CD4-positive, alpha-beta T cell treated with Interleukin-10 for 1 hour (primary cell): Measurements from ENCODE around the gene UBE2Q2.
"Not testable (repeated sequence)": the region's sequence is repeated elsewhere in the genome, so short reads cannot be mapped to it uniquely, and the experiment has no call there.

Experiments used
- DNase-seq: peaks from one replicate; pipeline ENCODE4 v3.0.0-alpha.2; 2020

Gene UBE2Q2

DNA sequence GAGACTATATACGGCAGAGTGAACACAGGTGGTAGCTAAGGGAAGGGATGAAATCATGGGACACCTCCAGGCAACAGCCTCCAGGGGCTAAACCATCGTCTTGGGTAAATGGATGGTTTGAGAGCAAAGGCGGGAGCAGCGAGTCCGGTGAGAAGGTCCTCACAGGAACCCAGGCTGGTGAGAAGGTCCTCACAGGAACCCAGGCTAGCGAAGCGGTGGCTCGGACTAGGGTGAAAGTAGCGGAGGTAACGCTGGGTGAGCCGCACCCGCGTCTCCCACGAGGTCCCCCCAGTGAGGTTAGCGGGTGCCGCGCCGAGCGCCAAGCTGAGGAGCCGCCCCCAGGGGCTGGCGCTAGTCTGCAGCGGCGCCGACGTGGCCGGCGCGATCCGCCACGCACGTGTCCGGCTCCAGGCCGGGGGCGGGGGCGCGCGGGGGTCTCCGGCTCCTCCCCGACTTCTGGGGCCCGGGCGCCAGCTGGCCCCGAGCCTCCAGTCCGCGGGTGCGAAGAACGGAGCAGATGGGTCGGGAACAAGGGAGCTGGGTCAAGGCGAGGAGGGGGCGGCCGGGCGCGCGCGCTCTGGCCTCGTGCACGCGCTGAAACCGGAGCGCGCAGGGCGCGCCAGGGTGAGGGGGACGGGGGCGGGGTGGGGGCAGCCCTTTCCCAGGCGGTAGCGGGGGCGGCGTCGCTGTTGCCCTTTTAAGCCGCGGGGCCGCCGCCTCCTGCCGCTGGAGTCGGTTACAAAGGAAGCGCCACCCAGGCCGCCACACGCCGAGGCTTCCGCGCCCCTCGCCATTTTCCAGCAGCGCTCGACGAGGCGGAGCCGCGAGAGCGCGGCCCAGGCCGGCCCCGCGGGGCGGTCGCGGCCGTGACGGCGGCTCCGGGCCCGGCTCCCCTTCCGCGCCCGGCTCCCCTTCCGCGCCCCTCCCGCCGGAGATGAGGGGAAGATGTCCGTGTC, at the start of gene UBE2Q2:
Gene UBE2Q2 (plus strand): TSS at position 726 of the 956 bp plus-strand sequence. CDS start 220 bp downstream, at position 946.
- peak; percentile 80 for DNase-seq

DNA sequence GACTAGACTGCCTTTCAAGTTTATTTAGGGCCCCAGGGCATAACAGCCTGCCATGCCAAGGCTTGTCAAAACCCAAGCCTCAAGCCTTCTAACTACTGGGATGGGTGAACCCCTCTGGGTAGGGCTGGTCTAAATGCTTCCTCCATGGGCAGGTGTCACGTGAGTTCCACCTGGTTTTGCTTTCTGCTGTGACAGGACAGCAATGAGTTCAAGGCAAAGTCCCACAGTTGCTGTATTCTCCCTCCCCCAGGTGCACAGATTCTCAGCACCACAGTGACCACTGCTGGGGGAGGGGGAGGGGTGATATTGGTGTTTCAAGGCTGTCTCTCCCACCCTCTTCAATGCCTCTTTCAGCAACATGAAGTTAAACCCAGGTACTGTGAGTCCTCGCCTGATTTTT, 46.9 kb upstream of the UBE2Q2 start:
- no peak for DNase-seq

DNA sequence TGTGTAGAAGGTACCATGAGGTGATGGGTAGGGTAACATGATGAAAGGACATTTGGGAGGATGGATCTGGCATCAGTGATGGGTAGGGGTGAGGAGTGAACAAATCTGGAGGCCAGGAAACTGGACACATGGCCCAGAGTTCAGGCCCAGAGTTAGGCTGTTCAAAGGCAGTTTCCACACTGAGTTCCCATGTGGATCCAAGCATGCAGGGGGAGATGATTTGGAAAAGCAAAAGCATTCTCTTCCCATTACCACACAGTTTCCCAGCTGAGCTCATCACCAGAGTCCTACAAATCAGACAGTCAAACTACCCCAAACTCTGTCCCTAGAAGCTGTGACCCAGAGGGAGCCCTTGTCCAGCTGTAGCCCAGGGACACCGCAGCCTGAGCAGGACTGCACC, 46.1 kb upstream of the UBE2Q2 start:
- not testable (repeated sequence) for DNase-seq

DNA sequence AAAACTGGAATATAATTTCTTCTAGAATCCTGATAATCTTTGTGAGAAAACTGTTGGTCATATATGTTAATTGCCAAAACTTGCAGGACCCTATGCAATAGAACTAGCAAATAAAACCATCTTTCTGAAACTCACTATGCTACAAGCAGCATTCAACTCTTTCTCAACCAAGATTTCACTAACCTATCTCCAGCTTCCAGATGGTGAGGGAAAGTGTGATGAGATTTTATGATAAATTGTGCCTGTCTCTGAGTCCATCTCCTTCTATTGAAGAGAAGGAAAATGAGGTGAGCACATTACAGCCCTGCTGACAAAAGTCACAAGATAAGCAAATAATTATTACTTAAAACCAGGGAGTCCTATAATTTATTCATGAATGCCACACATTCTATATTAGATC, 44.1 kb upstream of the UBE2Q2 start:
- DNase-seq = no peak

DNA sequence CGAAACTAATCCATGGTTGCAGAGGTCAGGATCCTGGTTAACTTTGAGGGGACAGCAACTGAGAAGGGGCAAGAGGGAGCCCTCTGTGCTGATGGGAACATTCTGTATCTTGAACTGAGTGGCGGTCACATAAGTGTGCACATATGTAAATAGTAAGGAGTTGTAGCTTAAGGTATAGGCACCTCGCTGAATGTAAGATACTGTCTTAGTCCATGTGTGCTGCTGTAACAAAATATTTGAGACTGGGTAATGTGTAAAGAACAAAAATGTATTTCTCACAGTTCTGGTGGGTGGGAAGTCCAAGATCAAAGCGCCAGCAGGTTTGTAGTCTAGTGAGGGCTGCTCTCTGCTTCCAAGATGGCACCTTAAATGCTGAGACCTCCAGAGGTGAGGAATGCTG, 42.8 kb upstream of the UBE2Q2 start:
- DNase-seq = not testable (repeated sequence)

DNA sequence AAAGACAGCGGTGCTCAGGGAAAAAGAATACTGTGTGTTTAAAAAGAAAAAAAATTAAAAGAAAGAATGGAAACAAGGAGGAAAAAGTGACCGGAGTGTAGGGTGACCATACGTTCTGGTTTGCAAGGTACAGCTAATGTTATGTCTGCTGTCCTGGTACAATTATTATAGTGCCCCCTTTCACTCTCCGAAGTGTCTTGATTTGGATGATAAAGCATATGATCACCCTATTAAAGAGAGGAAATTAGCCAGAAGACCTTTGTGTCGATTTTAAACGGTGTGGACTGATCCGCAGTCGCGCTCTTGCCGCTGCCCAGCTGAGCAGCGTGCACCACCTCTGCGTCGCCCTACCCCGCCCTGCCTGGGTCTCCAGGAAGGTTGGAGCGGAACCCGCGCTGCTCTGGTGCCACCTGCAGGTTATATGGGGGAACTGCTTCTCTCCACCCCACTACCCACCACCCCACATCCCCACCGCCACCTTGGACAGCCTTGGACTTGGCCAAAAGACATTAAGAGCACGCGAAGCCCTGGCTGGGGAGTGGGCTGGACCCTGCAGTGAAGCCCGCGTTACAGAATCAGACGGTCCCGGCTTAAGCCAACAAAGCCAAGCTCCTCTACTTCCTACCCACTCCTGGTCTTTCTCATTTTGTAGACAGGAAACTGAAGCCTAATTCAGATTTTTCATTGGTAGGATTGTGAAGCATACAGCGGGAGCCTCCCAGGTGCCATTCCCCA, 41.2 kb upstream of the UBE2Q2 start:
- DNase-seq = peak; percentile 81

DNA sequence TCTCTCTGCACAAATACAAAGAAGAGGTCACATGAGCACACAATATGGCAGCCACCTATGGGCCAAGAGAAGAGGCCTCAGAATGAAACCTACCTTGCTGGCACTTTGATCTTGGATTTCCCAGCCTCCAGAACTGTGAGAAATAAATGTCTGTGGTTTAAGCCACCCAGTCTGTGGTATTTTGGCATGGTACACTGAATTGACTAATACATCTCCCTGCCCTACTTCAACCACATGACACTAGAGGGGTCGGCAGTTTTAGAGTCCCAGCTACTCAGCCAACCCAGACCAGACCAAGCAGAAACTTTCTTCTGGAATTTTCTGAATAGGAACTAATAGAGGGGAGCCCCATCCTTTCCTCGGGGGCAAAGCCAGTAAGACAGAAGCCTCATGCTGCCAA, 35.8 kb upstream of the UBE2Q2 start:
- not testable (repeated sequence) for DNase-seq

DNA sequence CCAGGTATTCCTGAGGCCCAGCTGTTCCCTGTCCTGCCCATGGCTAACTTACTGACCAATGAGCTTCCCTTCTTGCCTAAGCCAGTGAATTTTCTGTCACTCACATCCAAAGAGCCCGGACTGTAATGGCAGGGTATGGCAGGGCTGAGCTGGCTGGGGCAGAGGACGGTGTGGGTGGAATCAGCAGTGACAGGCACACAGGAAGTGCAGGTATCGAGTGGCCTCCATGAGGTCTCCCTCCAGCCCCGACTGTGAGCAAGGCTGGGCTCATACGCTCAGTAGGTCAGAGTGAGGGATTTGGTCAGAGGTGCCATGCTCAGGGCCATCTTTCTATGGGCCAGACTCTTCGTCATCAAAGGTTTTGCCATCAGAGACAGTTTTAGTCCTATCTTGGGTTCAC, 35.2 kb upstream of the UBE2Q2 start:
- DNase-seq = not testable (repeated sequence)

DNA sequence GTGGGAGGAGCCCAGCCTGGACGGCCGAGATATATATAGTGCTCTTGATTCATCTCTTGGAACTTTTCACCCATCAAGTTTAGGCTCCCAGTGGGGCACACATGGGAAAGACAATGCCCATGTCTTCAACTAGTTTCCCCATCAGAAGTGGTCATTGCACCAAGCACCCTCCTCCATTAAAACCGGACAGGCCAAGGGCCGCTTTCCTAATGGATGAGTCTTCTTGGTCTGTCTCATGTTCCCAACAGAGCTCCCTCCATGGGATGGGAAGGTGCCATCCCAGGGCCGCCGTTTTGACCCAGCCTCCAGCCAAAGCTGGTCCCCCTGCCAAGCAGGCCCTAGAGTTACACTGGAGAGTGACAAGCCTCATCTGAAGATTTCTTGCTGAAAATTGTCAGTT, 34.7 kb upstream of the UBE2Q2 start:
- no peak for DNase-seq

DNA sequence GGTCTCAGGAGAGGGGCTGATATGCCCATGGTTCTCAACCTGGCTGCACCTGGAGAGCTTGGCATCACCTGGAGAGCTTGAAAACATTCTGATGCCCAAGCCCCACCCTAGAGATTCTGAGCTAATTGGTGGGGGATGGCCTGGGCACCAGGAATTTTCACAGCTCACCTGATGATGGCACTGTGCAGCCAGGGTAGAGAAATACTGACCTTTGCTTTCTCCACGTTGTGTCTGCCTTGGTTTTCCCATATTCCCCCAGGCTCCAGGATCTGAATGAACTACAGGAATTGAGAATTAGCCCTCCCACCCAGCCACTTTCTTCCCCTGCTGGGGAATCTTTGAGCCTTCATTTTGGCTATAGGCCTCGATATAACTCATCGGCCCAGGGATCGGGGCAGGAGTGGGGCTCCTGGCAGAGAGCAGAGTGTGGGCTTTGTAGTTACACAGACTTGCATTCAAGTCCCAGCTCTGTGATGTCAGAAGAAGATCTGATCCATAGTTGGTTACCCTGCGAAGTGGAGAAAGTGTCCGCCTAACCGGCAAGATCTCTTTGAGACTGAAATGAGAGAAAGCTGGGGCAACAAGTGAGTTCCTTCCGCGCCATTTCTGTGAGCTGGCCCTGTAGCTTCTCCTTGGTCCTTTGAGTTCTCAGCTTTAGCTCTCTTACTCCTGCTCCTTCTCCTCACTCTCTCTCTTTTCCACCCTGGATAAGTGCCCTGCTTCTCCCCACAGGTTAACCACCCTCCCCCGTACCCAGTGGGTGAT, 33.1 kb upstream of the UBE2Q2 start:
- DNase-seq = peak; percentile 29

DNA sequence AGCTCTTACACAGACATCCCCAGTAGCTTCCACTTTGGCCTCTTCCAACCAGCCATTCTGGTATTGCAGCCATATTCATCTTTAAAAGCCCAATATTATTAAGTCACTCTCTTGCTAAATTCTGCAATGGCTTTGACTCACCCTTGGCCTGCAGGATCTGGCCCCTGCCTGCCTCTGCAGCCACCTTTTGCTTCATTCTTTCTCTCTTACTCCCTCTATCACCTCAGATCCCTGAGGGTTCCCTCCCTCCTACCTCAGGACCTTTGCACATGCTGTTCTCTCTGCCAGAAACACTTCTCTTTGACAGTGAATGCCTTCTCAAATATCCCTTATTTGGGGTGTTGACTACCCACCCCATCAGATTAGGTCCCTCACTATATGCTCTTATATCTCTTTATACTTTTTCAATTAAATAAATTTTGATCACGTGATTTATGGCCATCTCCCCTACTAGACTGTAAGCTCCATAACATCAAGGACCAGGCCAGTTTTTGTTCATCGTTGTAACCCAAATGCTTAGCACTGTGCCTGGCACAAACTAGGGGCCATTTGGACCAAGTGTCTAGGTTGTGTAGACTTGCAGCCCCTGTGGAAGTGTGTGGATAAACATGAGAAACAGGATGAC, 32.3 kb upstream of the UBE2Q2 start:
- no peak for DNase-seq

DNA sequence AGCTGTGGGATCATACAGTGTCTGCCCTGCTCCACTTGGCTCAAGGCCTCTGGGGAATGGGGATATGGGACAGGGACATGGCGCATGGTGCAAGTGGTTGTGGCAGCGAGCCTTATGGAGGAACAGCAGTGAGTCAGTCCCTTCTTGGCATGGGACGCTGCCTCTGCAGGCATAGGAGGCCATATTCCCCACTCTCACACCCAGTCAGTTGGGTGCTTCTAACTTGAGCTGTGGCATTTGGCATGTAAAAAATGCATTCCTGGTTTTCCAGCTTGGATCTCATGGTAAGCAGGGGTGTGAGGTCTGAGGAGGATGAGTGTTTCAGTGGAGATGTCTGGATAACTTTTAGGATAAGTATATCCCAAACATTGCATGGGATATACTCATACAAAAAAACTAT, 31.6 kb upstream of the UBE2Q2 start:
- DNase-seq = no peak

DNA sequence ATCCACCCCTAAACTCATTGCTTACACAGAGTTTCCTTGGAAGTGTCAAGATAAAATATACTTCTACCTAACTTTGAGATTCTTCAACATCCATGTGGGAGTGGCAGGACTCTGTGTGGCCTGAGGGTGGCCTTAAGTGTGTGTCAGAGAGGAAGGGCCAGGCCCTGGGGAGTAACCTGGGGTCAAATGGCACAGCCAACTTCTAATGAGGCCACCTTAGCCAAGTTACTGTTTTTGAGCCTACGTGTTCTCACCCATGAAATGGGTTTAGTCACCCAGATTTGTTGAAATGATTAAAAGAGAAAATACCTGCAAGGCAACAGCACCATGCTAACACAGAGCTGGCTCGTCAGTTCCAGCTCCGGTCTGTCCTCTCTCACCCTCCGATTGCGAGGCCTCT, 28.5 kb upstream of the UBE2Q2 start:
- no peak for DNase-seq

DNA sequence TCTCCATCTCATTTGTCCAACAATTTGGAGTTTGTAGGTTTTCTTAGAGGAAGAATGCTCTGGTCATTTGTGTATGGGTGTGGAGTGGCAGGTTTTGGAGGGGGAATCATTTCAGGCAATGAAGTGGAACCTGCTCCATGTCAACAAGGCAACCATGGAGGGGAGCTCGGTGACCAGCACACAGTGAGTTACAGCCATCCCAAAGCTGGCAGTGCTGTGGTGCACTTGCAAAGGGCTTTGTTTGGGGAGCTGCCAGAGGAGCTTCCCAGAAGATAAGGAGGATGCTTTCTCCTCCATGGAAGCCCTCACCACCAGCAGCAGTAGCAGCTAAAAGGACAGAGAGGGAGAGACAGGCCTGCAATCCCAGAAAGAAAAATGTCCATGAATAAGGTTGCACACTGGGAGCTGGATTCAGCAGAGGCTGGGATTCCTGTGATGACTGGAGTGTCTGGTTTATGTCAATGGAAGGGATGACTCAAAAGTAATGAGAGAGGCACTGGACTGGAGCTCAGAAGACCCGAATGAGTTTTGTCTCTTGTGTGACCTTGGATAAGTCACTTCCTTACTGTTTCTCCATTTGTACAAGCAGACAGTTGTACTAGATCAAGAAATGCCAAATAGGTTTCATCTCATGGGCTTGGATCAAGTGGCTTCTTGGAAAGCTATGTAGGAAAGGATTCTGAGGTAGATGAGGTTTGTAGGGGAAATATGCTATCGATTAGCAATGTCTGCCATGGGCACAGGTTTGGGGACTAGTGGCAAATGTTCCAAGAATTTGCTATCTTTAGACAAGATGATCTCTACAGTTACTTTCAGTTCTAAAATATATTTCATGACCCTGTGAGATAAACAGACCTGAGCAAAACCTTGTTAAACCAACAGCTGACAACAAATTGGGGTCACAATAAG, 27.2 kb upstream of the UBE2Q2 start:
- no peak for DNase-seq

DNA sequence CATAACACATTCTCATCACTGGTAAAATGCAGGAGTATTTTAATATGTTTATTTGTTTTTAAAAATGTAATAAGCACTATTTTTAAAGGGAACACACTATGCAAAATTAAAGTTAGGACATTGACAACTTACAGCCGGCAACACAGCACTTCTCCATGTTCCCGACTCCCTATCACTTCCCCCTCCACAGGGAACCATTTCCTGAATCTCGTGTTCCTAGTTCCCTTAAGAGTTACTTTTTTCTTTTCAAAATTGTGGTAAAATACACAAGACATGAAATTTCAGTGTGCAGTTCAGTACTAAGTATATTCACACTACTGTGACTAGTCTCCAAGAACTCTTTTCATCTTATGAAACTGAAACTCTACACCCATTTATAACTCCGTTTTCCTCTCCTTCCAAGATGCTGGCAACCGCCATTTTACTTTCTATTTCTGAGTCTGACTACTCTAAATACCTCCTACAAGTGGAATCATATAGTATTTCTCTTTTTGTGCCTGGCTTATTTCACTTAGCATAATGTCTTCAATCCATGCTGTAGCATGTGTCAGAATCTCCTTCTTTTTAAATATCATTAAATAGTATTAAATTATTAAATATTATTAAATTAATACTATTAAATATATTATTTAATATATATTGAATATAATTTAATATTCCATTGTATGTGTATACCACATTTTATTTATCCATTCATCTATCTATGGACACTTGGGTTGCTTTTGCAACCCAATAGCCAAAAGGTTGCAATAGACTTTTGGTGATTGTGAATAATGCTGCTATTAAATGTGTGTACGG, 25.9 kb upstream of the UBE2Q2 start:
- DNase-seq = no peak

DNA sequence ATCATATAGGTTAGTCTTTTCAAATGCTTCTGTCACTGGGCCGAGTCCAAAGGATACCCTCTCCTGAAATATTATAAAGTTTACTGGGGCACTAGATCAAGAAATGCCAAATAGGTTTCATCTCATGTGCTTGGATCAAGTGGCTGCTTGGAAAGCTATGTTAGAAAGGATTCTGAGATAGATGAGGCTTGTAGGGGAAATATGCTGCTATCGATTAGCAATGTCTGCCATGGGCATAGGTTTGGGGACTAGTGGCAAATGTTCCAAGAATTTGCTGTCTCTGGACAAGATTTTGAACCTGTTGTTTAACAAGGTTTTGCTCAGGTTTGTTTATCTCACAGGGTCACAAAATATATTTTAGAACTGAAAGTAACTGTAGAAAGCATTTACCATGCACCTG, 23.0 kb upstream of the UBE2Q2 start:
- DNase-seq = no peak

DNA sequence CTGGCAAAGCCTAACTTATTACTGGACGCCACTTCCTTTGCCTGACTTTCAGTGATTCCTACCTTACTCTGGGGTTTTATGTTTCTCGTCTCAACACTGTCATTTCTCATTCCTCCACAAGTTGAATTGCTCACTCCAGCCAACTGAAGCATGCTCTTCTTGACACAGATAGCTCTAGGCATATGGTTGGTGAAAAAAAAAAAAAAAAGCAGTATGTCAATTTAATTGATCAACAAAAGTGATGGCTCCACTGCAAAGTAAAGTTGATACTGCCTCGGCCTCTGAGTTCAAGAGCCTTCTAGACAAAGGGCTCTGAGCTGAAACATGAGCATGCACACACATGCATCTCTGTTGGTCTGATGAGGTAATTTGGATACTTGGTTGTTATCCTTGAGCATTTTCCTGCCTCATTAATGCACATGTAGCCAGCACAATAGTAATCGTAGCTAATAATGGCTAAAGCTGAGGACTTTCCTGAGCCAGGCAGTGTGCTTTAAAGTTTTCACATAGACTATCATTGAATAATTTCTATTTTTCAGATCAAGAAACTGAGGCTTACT, 21.4 kb upstream of the UBE2Q2 start:
- no peak for DNase-seq

DNA sequence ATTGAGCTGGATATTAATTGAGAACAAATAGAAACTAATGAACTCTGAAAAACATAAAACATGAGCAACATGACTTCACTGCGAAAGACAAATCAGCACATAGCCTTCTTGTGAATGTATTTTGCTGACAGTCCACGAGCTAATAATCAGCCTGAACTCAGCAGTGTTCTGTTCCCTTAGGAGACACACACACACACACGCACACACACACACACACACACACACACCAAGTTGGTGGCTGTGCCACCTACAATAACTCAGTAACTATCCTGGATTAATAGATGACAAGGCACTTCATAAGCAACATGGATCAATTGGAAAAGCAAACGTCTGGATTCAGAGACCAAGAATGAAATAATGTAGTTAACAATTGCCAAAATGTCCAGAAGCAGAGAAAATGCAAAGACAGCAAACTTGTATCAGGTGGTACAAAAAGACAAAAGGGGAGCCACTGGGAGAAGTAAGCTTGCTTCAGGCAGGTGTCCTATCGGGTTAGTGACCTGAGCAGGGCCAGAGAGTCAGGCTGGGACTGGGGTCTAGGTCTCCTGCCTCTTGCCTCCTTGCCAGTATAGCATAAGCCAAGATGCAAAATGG, 20.5 kb upstream of the UBE2Q2 start:
- DNase-seq = no peak

DNA sequence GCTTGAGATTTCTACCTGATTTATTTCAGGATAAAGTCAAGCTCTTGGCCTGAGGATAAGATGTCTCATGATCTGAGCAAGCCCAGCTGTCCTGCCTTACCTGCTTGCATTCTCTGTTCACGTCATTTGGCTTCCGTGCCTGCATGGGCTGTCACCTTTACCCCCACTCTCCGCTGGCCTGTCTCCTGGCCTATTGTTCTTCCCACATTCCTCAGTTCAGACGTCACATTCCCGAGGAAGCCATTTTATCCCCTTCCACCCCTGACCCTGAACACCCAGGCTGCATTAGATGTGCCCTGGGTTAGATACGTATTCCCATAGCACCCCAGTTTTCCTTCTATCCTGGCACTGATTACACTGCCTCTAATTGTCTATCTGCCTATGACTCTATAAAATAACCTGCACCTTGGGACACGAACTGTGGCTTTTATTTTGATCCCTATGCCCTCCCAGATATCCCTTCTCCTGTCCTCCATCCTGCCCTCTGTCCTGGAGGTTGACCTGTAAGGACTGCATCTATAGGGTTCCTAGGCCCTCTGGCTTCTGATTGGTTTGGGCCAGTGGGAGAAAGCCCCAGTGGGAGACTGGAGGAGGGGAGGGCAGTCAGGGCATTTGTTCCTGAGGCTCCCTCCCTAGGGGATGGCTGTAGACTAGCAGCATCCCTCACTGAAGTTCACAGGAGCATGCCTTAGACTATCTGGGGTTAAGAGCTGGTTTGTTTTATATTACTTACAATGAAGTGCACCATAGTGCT, 19.2 kb upstream of the UBE2Q2 start:
- DNase-seq = no peak
